ENCODE measurements around the gene TCF25. TPM values are rescaled to one million over a fixed set of nuclear protein-coding genes. Genes with fewer than 3 reads are reported as not detected.

Gene TCF25
- total and polyA plus RNA-seq, 2 experiments from 2014 or later = 95.4 to 143 TPM

GRCh38 chr16:89952551-89952950 lies 79.2 kb downstream of the TCF25 start:
- Histone ChIP-seq H3K4me2 (no peak overlapping the region), H3K27me3 (ENCODE audit: insufficient read depth) (peaks cover 17% of the 10 kb centered on the region), H4K20me1 (replicated peaks; ENCODE audit: insufficient read depth) (no peaks in the 10 kb centered on the region; the same call in 1 of the 2 replicates), H3K4me3 (no peak overlapping the region), H3K79me2 (replicated peaks; ENCODE audit: insufficient read depth) (no peaks in the 10 kb centered on the region), H3K27ac (ENCODE audit: low read depth) (no peak overlapping the region), H2AFZ (no peak overlapping the region), H3K9me2 (ENCODE audit: insufficient read depth) (no peaks in the 10 kb centered on the region), H3F3A (replicated peaks; ENCODE audit: low read depth) (no peaks in the 10 kb centered on the region; the same call in 1 of the 2 replicates), H3K4me1 (ENCODE audit: insufficient read depth) (peaks cover 3% of the 10 kb centered on the region; the same call in 1 of the 2 replicates), H3K36me3 (ENCODE audit: insufficient read depth) (no peaks in the 10 kb centered on the region)
- TF ChIP-seq EZH2phosphoT487 (IDR thresholded peaks at IDR 0.05; ENCODE audit: unreplicated experiment) (no peak), NANOG (IDR thresholded peaks at IDR 0.05; ENCODE audit: borderline replicate concordance) (no peak), JUNB (IDR thresholded peaks at IDR 0.05; ENCODE audit: unreplicated experiment) (no peak), STAT1 (IDR thresholded peaks at IDR 0.05; ENCODE audit: unreplicated experiment) (no peak), ZNF114 (CRISPR knock-in tag; IDR thresholded peaks at IDR 0.05) (no peak), EZH2 (IDR thresholded peaks at IDR 0.05; ENCODE audit: low read depth, unreplicated experiment) (no peak), ZNF331 (CRISPR knock-in tag; IDR thresholded peaks at IDR 0.05; ENCODE audit: low read depth) (no peak), CREB1 (CRISPR knock-in tag; IDR thresholded peaks at IDR 0.05; ENCODE audit: low read depth) (no peak), POLR2AphosphoS5 (IDR thresholded peaks at IDR 0.05; ENCODE audit: low read depth) (no peak), ETS1 (IDR thresholded peaks at IDR 0.05) (no peak)
- TF ChIP-seq, protein P1, sequence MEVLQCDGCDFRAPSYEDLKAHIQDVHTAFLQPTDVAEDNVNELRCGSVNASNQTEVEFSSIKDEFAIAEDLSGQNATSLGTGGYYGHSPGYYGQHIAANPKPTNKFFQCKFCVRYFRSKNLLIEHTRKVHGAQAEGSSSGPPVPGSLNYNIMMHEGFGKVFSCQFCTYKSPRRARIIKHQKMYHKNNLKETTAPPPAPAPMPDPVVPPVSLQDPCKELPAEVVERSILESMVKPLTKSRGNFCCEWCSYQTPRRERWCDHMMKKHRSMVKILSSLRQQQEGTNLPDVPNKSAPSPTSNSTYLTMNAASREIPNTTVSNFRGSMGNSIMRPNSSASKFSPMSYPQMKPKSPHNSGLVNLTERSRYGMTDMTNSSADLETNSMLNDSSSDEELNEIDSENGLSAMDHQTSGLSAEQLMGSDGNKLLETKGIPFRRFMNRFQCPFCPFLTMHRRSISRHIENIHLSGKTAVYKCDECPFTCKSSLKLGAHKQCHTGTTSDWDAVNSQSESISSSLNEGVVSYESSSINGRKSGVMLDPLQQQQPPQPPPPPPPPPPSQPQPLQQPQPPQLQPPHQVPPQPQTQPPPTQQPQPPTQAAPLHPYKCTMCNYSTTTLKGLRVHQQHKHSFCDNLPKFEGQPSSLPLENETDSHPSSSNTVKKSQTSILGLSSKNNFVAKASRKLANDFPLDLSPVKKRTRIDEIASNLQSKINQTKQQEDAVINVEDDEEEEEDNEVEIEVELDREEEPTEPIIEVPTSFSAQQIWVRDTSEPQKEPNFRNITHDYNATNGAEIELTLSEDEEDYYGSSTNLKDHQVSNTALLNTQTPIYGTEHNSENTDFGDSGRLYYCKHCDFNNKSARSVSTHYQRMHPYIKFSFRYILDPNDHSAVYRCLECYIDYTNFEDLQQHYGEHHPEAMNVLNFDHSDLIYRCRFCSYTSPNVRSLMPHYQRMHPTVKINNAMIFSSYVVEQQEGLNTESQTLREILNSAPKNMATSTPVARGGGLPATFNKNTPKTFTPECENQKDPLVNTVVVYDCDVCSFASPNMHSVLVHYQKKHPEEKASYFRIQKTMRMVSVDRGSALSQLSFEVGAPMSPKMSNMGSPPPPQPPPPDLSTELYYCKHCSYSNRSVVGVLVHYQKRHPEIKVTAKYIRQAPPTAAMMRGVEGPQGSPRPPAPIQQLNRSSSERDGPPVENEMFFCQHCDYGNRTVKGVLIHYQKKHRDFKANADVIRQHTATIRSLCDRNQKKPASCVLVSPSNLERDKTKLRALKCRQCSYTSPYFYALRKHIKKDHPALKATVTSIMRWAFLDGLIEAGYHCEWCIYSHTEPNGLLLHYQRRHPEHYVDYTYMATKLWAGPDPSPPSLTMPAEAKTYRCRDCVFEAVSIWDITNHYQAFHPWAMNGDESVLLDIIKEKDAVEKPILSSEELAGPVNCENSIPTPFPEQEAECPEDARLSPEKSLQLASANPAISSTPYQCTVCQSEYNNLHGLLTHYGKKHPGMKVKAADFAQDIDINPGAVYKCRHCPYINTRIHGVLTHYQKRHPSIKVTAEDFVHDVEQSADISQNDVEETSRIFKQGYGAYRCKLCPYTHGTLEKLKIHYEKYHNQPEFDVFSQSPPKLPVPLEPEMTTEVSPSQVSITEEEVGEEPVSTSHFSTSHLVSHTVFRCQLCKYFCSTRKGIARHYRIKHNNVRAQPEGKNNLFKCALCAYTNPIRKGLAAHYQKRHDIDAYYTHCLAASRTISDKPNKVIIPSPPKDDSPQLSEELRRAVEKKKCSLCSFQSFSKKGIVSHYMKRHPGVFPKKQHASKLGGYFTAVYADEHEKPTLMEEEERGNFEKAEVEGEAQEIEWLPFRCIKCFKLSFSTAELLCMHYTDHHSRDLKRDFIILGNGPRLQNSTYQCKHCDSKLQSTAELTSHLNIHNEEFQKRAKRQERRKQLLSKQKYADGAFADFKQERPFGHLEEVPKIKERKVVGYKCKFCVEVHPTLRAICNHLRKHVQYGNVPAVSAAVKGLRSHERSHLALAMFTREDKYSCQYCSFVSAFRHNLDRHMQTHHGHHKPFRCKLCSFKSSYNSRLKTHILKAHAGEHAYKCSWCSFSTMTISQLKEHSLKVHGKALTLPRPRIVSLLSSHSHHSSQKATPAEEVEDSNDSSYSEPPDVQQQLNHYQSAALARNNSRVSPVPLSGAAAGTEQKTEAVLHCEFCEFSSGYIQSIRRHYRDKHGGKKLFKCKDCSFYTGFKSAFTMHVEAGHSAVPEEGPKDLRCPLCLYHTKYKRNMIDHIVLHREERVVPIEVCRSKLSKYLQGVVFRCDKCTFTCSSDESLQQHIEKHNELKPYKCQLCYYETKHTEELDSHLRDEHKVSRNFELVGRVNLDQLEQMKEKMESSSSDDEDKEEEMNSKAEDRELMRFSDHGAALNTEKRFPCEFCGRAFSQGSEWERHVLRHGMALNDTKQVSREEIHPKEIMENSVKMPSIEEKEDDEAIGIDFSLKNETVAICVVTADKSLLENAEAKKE (CRISPR knock-in tag; IDR thresholded peaks at IDR 0.05) = no peak
- TF ChIP-seq, protein P2, sequence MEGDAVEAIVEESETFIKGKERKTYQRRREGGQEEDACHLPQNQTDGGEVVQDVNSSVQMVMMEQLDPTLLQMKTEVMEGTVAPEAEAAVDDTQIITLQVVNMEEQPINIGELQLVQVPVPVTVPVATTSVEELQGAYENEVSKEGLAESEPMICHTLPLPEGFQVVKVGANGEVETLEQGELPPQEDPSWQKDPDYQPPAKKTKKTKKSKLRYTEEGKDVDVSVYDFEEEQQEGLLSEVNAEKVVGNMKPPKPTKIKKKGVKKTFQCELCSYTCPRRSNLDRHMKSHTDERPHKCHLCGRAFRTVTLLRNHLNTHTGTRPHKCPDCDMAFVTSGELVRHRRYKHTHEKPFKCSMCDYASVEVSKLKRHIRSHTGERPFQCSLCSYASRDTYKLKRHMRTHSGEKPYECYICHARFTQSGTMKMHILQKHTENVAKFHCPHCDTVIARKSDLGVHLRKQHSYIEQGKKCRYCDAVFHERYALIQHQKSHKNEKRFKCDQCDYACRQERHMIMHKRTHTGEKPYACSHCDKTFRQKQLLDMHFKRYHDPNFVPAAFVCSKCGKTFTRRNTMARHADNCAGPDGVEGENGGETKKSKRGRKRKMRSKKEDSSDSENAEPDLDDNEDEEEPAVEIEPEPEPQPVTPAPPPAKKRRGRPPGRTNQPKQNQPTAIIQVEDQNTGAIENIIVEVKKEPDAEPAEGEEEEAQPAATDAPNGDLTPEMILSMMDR (conservative IDR thresholded peaks at IDR 0.05; ENCODE audit: low read depth in 2 of 2) = no peak
- TF ChIP-seq, protein P3, sequence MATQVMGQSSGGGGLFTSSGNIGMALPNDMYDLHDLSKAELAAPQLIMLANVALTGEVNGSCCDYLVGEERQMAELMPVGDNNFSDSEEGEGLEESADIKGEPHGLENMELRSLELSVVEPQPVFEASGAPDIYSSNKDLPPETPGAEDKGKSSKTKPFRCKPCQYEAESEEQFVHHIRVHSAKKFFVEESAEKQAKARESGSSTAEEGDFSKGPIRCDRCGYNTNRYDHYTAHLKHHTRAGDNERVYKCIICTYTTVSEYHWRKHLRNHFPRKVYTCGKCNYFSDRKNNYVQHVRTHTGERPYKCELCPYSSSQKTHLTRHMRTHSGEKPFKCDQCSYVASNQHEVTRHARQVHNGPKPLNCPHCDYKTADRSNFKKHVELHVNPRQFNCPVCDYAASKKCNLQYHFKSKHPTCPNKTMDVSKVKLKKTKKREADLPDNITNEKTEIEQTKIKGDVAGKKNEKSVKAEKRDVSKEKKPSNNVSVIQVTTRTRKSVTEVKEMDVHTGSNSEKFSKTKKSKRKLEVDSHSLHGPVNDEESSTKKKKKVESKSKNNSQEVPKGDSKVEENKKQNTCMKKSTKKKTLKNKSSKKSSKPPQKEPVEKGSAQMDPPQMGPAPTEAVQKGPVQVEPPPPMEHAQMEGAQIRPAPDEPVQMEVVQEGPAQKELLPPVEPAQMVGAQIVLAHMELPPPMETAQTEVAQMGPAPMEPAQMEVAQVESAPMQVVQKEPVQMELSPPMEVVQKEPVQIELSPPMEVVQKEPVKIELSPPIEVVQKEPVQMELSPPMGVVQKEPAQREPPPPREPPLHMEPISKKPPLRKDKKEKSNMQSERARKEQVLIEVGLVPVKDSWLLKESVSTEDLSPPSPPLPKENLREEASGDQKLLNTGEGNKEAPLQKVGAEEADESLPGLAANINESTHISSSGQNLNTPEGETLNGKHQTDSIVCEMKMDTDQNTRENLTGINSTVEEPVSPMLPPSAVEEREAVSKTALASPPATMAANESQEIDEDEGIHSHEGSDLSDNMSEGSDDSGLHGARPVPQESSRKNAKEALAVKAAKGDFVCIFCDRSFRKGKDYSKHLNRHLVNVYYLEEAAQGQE (IDR thresholded peaks at IDR 0.05; ENCODE audit: unreplicated experiment) = no peak
- H3K27ac Mint-ChIP-seq = no peak overlapping the region
- peaks cover 2% of the 10 kb centered on the region; the same call in 1 of the 3 replicates for H3K4me1 Mint-ChIP-seq
- no peak for ATAC-seq
- no peak overlapping the region for H3K4me3 Mint-ChIP-seq
- H3K9me3 Mint-ChIP-seq = peaks cover 3% of the 10 kb centered on the region; the same call in 1 of the 3 replicates
- H3K36me3 Mint-ChIP-seq (ENCODE audit: low read depth) = peaks cover 2% of the 10 kb centered on the region; the same call in 2 of the 3 replicates
- peaks cover 25% of the 10 kb centered on the region for H3K27me3 Mint-ChIP-seq (ENCODE audit: insufficient read depth, low read depth, poor library complexity)
- no peak for DNase-seq (ENCODE audit: low spot score)

All from GM23338 (cell line).